ENCODE measurements around the gene FBXO21. TPM values are rescaled to one million over a fixed set of nuclear protein-coding genes. Genes with fewer than 3 reads are reported as not detected.
"Not testable (repeated sequence)": the region's sequence is repeated elsewhere in the genome, so short reads cannot be mapped to it uniquely, and the experiment has no call there.

FBXO21 gene
- total and polyA plus RNA-seq, 2 donors (not counting 1 experiment from before 2014, with no cell fraction given), result 28.2 to 55.7 TPM

DNA sequence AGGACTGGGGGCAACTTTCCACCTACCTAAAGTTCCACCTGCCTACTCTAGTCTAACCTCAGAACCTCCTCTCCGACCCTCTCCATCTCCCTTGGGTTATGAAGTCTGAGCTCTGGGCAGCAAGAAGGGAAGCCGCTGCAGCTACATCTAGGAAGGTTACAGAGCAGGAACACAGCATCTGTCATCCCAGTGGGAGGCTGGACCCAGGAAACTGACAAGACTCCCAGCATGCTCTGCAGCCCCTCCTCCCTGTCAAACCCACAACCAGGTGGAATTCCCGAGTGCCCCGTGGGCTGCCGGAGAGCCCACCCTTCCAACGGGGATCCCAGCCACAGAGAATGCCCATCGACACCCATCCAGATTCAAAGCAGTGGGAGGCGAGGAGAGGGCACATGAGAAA lies 93.1 kb downstream of the FBXO21 start:
- Mint-ChIP-seq H3K4me3 (peak overlapping the region; percentile 82), H3K9me3 (ENCODE audit: insufficient read depth) (no peaks in the 10 kb centered on the region), H3K27me3 (peaks cover 21% of the 10 kb centered on the region), H3K4me1 (peaks cover 9% of the 10 kb centered on the region), H3K27ac (no peak overlapping the region)
- POLR2A ChIA-PET, result no interaction called here
- intact Hi-C loops (cut with micrococcal nuclease), result no loop called here
- Histone ChIP-seq H3K9me3 (ENCODE audit: control extremely low read depth in 1 of 3, control insufficient read depth in 2 of 3, insufficient read depth in 1 of 3, low read length in 2 of 3) (peaks cover 0 to 5% (median 0%) of the 10 kb centered on the region in 3 donors), H2AFZ (ENCODE audit: insufficient read depth, low read depth, low read length, poor library complexity, severe bottlenecking) (no peak overlapping the region), H3K27me3 (replicated peaks in 1 of 4; ENCODE audit: control extremely low read depth in 1 of 4, control insufficient read depth in 3 of 4, insufficient read depth in 4 of 4, low read length in 3 of 4) (peaks cover 0 to 22% (median 9%) of the 10 kb centered on the region in 4 experiments), H3K4me3 (ENCODE audit: control extremely low read depth in 1 of 5, extremely low read depth in 1 of 5, insufficient read depth in 1 of 5, low read depth in 2 of 5, low read length in 4 of 5) (no peak overlapping the region), H3K4me1 (ENCODE audit: control insufficient read depth in 2 of 2, insufficient read depth in 2 of 2, low read length in 2 of 2) (peaks cover 11 to 14% of the 10 kb centered on the region in 2 donors), H4K20me1 (ENCODE audit: control insufficient read depth, insufficient read depth, low read length, poor library complexity, severe bottlenecking) (no peaks in the 10 kb centered on the region), H3K79me2 (ENCODE audit: control insufficient read depth, insufficient read depth, low read length) (no peaks in the 10 kb centered on the region), H3K4me2 (replicated peaks; ENCODE audit: low read depth, low read length, poor library complexity, severe bottlenecking) (no peak overlapping the region), H3K36me3 (replicated peaks in 1 of 2; ENCODE audit: control extremely low read depth in 1 of 2, control insufficient read depth in 1 of 2, extremely low read depth in 1 of 2, insufficient read depth in 2 of 2, low read length in 1 of 2) (no peaks in the 10 kb centered on the region), H3K9ac (ENCODE audit: low read length) (no peak overlapping the region), H3K27ac (ENCODE audit: low read length in 2 of 2) (no peak overlapping the region)
- TF ChIP-seq EZH2 (IDR thresholded peaks at IDR 0.05; ENCODE audit: borderline replicate concordance, insufficient read depth, low read depth, low read length, poor library complexity, severe bottlenecking) (no peak), CTCF (IDR thresholded peaks at IDR 0.05) (no peak)
- CTCF ChIA-PET, result no interaction called here
- 69% methylated on average over 5 of the region's 8 CpGs for WGBS (ENCODE audit: insufficient coverage)
- DNase-seq (no peak), ATAC-seq (ENCODE audit: low read depth) (no peak)

DNA sequence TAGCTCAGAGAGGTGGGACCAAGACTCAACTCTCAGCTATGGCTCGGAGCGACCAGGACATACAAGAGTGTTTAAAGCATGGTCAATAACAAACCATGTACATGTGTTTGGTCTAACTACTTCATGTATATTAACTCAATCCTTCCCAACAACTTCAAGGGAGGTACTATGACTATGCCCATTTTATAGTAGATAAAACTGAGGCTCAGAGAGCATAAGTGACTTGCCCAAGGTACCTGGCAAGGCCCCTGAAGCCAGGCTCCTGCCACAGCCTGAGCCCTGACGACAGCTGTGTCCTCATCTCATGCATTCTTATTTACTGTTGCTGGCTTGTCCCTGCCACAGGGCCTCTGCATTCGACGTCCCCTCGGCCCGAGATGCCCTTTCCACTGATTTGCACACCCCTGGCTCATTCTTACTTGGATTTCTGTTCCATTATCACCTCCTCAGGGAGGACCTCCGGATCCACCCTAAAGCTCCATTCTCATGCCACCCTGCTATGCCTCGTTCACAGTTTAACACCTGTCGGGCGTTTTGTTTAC lies 93.7 kb downstream of the FBXO21 start:
- Histone ChIP-seq H3K27ac (ENCODE audit: low read length in 2 of 2) (no peak overlapping the region), H4K20me1 (ENCODE audit: control insufficient read depth, insufficient read depth, low read length, poor library complexity, severe bottlenecking) (no peaks in the 10 kb centered on the region), H3K9ac (ENCODE audit: low read length) (no peak overlapping the region), H3K79me2 (ENCODE audit: control insufficient read depth, insufficient read depth, low read length) (no peaks in the 10 kb centered on the region), H3K4me3 (ENCODE audit: control extremely low read depth in 1 of 5, extremely low read depth in 1 of 5, insufficient read depth in 1 of 5, low read depth in 2 of 5, low read length in 4 of 5) (no peak overlapping the region), H3K4me2 (replicated peaks; ENCODE audit: low read depth, low read length, poor library complexity, severe bottlenecking) (no peak overlapping the region), H3K4me1 (ENCODE audit: control insufficient read depth in 2 of 2, insufficient read depth in 2 of 2, low read length in 2 of 2) (peaks cover 11 to 14% of the 10 kb centered on the region in 2 donors), H3K36me3 (replicated peaks in 1 of 2; ENCODE audit: control extremely low read depth in 1 of 2, control insufficient read depth in 1 of 2, extremely low read depth in 1 of 2, insufficient read depth in 2 of 2, low read length in 1 of 2) (no peaks in the 10 kb centered on the region), H3K9me3 (ENCODE audit: control extremely low read depth in 1 of 3, control insufficient read depth in 2 of 3, insufficient read depth in 1 of 3, low read length in 2 of 3) (peaks cover 0 to 5% (median 0%) of the 10 kb centered on the region in 3 donors), H2AFZ (ENCODE audit: insufficient read depth, low read depth, low read length, poor library complexity, severe bottlenecking) (no peak overlapping the region), H3K27me3 (replicated peaks in 1 of 4; ENCODE audit: control extremely low read depth in 1 of 4, control insufficient read depth in 3 of 4, insufficient read depth in 4 of 4, low read length in 3 of 4) (peaks cover 0 to 20% (median 9%) of the 10 kb centered on the region in 4 experiments)
- DNase-seq, result no peak
- intact Hi-C loops (cut with micrococcal nuclease), result no loop called here
- POLR2A ChIA-PET, result no interaction called here
- CTCF ChIA-PET, result no interaction called here
- WGBS (ENCODE audit: insufficient coverage), result 93% methylated on average over 9 of the region's 11 CpGs
- Mint-ChIP-seq H3K27ac (no peak overlapping the region), H3K4me3 (peak overlapping the region; percentile 9), H3K9me3 (ENCODE audit: insufficient read depth) (no peaks in the 10 kb centered on the region), H3K27me3 (peaks cover 21% of the 10 kb centered on the region), H3K4me1 (peaks cover 9% of the 10 kb centered on the region)
- no peak for TF ChIP-seq CTCF (IDR thresholded peaks at IDR 0.05)
- TF ChIP-seq EZH2 (IDR thresholded peaks at IDR 0.05; ENCODE audit: borderline replicate concordance, insufficient read depth, low read depth, low read length, poor library complexity, severe bottlenecking), result no peak
- no peak for ATAC-seq (ENCODE audit: low read depth)

DNA sequence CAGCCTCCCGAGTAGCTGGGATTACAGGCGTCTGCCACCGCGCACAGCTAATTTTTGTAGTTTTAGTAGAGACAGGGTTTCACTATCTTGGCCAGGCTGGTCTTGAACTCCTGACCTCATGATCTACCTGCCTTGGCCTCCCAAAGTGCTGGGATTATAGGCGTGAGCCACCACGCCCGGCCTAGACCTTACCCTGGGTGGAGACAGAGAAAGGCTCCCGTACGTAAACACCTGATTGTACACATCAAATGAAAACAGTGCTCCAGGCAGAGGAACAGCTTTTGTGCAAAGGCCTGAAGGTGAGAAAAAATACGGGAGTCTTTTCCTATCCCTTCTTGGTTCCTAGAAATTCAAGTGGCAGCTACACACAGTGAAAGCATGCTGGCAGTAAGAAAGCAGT lies 95.1 kb downstream of the FBXO21 start:
- H2AFZ ChIP-seq (ENCODE audit: insufficient read depth, low read depth, low read length, poor library complexity, severe bottlenecking); DNase-seq; H3K27ac ChIP-seq (ENCODE audit: low read length in 2 of 2); H3K79me2 ChIP-seq (ENCODE audit: control insufficient read depth, insufficient read depth, low read length); ATAC-seq (ENCODE audit: low read depth); H3K4me2 ChIP-seq (replicated peaks; ENCODE audit: low read depth, low read length, poor library complexity, severe bottlenecking); H3K36me3 ChIP-seq (replicated peaks in 1 of 2; ENCODE audit: control extremely low read depth in 1 of 2, control insufficient read depth in 1 of 2, extremely low read depth in 1 of 2, insufficient read depth in 2 of 2, low read length in 1 of 2); CTCF ChIA-PET; intact Hi-C loops (cut with micrococcal nuclease); H3K4me1 Mint-ChIP-seq; H3K9ac ChIP-seq (ENCODE audit: low read length); H3K4me3 Mint-ChIP-seq; H4K20me1 ChIP-seq (ENCODE audit: control insufficient read depth, insufficient read depth, low read length, poor library complexity, severe bottlenecking); H3K4me3 ChIP-seq (ENCODE audit: control extremely low read depth in 1 of 5, extremely low read depth in 1 of 5, insufficient read depth in 1 of 5, low read depth in 2 of 5, low read length in 4 of 5); H3K9me3 Mint-ChIP-seq (ENCODE audit: insufficient read depth); H3K27ac Mint-ChIP-seq: not testable (repeated sequence)
- WGBS (ENCODE audit: insufficient coverage), result 100% methylated on average over 1 of the region's 10 CpGs
- Histone ChIP-seq H3K27me3 (replicated peaks in 1 of 4; ENCODE audit: control extremely low read depth in 1 of 4, control insufficient read depth in 3 of 4, insufficient read depth in 4 of 4, low read length in 3 of 4) (peaks cover 0 to 16% (median 8%) of the 10 kb centered on the region in 4 experiments), H3K9me3 (ENCODE audit: control extremely low read depth in 1 of 3, control insufficient read depth in 2 of 3, insufficient read depth in 1 of 3, low read length in 2 of 3) (peaks cover 0 to 12% (median 0%) of the 10 kb centered on the region in 3 donors), H3K4me1 (ENCODE audit: control insufficient read depth in 2 of 2, insufficient read depth in 2 of 2, low read length in 2 of 2) (peaks cover 11 to 14% of the 10 kb centered on the region in 2 donors)
- POLR2A ChIA-PET, result interaction anchor here (0.7 kb wide), 1 partner anchor 31 kb away, joined by 3 read pairs; no protein-coding TSS in a partner anchor
- H3K27me3 Mint-ChIP-seq, result peaks cover 17% of the 10 kb centered on the region
